Hepatocyte (in vitro differentiated cells): ENCODE measurements around the gene TMF1. TPM values are rescaled to one million over a fixed set of nuclear protein-coding genes. Genes with fewer than 3 reads are reported as not detected.

Experiments
- DNase-seq: peaks from one replicate; pipeline ENCODE4 v3.0.0-alpha.2; 2016; ENCODE audit warnings: low spot score
- H2AFZ ChIP-seq: fragments of 200-600 bp; sonication (generic); 2 replicates; pipeline ENCODE4 v1.6.0; 2016; ENCODE audit warnings: antibody characterized with exemption, mild to moderate bottlenecking
- H3K27ac ChIP-seq: fragments of 200-600 bp; sonication (generic); 2 replicates; pipeline ENCODE4 v1.5.1; 2016; ENCODE audit warnings: mild to moderate bottlenecking
- H3K27me3 ChIP-seq: fragments of 200-600 bp; sonication (generic); 2 replicates; pipeline ENCODE4 v1.6.1; 2016
- H3K36me3 ChIP-seq: fragments of 200-600 bp; sonication (generic); replicated peaks from 2 replicates; pipeline ENCODE4 v1.5.1; 2016; ENCODE audit warnings: low read depth; ENCODE audit not compliant: insufficient read depth
- H3K4me1 ChIP-seq: fragments of 200-600 bp; sonication (generic); 2 replicates; pipeline ENCODE4 v1.5.1; 2016; ENCODE audit warnings: mild to moderate bottlenecking, moderate library complexity; ENCODE audit not compliant: insufficient read depth
- H3K4me2 ChIP-seq: fragments of 200-600 bp; sonication (generic); 2 replicates; pipeline ENCODE4 v1.6.0; 2016
- H3K4me3 ChIP-seq: fragments of 200-600 bp; sonication (generic); 2 replicates; pipeline ENCODE4 v1.5.1; 2016; ENCODE audit warnings: mild to moderate bottlenecking
- H3K79me2 ChIP-seq: fragments of 200-600 bp; sonication (generic); 2 replicates; pipeline ENCODE4 v1.6.0; 2017; ENCODE audit warnings: mild to moderate bottlenecking
- H3K9me2 ChIP-seq: fragments of 200-600 bp; sonication (generic); replicated peaks from 2 replicates; pipeline ENCODE4 v1.6.0; 2017; ENCODE audit warnings: mild to moderate bottlenecking; ENCODE audit not compliant: insufficient read depth
- H3K9me3 ChIP-seq: fragments of 200-600 bp; sonication (generic); 2 replicates; pipeline ENCODE4 v1.5.1; 2016; ENCODE audit warnings: low read depth, mild to moderate bottlenecking
- H4K20me1 ChIP-seq: fragments of 200-600 bp; sonication (generic); 2 replicates; pipeline ENCODE4 v1.6.0; 2016; ENCODE audit warnings: mild to moderate bottlenecking; ENCODE audit not compliant: insufficient read depth, poor library complexity, severe bottlenecking
- CTCF ChIP-seq: fragments of 200-600 bp; sonication (generic); IDR thresholded peaks from 2 replicates; pipeline ENCODE4 v1.5.1; 2016; ENCODE audit warnings: antibody characterized with exemption, mild to moderate bottlenecking; ENCODE audit not compliant: poor library complexity
- EZH2 ChIP-seq: fragments of 200-600 bp; sonication (generic); IDR thresholded peaks from 2 replicates; pipeline ENCODE4 v1.6.1; 2016; ENCODE audit warnings: antibody characterized with exemption, mild to moderate bottlenecking, borderline replicate concordance
- EZH2phosphoT487 ChIP-seq: fragments of 200-600 bp; sonication (generic); IDR thresholded peaks from one replicate; pipeline ENCODE4 v1.6.1; 2018; ENCODE audit warnings: antibody characterized with exemption, mild to moderate bottlenecking, low read depth, moderate library complexity; ENCODE audit not compliant: unreplicated experiment, severe bottlenecking
- WGBS: methylation state at CpG from one replicate; pipeline ENCODE4 v1.1.6; 2016; ENCODE audit warnings: low lambda C conversion rate; ENCODE audit errors: missing lambda C conversion rate; 5-methylcytosine and 5-hydroxymethylcytosine counted together
- polyA plus RNA-seq: library from polyadenylated mRNA; unstranded; fragments of >200 nt; fragmentation: Nextera tagmentation; extraction: Ambion mirVana; gene quantifications from 2 replicates; pipeline ENCODE4 v1.2.1, GENCODE V29; 2016
- total RNA-seq: library from RNA; depleted of rRNA; stranded (reverse); fragments of >200 nt; gene quantifications from 2 replicates; pipeline ENCODE4 v1.2.3, GENCODE V29; 2014

Gene TMF1
- total and polyA plus RNA-seq, 2 experiments from 2014 or later, result 23.8 to 39.6 TPM

GRCh38 chr3:69072928-69073327 lies 20.8 kb upstream of the TMF1 start:
- Histone ChIP-seq H3K9me2 (no peaks in the 10 kb centered on the region), H3K9me3 (no peaks in the 10 kb centered on the region), H3K27ac (no peak overlapping the region), H3K27me3 (no peaks in the 10 kb centered on the region), H3K4me2 (no peak overlapping the region), H2AFZ (no peak overlapping the region), H3K4me1 (no peaks in the 10 kb centered on the region), H3K4me3 (no peak overlapping the region), H3K36me3 (no peaks in the 10 kb centered on the region), H4K20me1 (no peaks in the 10 kb centered on the region), H3K79me2 (peaks cover 68% of the 10 kb centered on the region)
- TF ChIP-seq EZH2phosphoT487 (no peak), CTCF (no peak), EZH2 (no peak)
- 100% methylated on average over 3 of the region's 3 CpGs for WGBS
- DNase-seq, result no peak

- Histone ChIP-seq H3K9me3 (no peaks in the 10 kb centered on the region), H3K9me2 (no peaks in the 10 kb centered on the region), H3K27ac (no peak overlapping the region), H4K20me1 (no peaks in the 10 kb centered on the region), H3K36me3 (no peaks in the 10 kb centered on the region), H2AFZ (no peak overlapping the region), H3K27me3 (no peaks in the 10 kb centered on the region), H3K4me2 (no peak overlapping the region), H3K4me1 (no peaks in the 10 kb centered on the region), H3K4me3 (no peak overlapping the region), H3K79me2 (peaks cover 11% of the 10 kb centered on the region)
- no peak for DNase-seq
- 88% methylated on average over 4 of the region's 4 CpGs for whole genome bisulfite sequencing
- TF ChIP-seq EZH2 (no peak), EZH2phosphoT487 (no peak)
These were observed 14.0 kb upstream of the TMF1 start for GRCh38 chr3:69066121-69066520.

- no peaks in the 10 kb centered on the region for H3K27me3 ChIP-seq
- no peaks in the 10 kb centered on the region for H4K20me1 ChIP-seq
- H3K27ac ChIP-seq, result no peak overlapping the region
- no peak overlapping the region for H3K4me2 ChIP-seq
- H2AFZ ChIP-seq, result no peak overlapping the region
- peaks cover 10% of the 10 kb centered on the region for H3K79me2 ChIP-seq
- TF ChIP-seq EZH2, result no peak
- no peak for TF ChIP-seq CTCF
- TF ChIP-seq EZH2phosphoT487, result no peak
- no peak overlapping the region for H3K4me3 ChIP-seq
- no peaks in the 10 kb centered on the region for H3K9me2 ChIP-seq
- no peaks in the 10 kb centered on the region for H3K4me1 ChIP-seq
- WGBS, result 93% methylated on average over 6 of the region's 6 CpGs
- H3K9me3 ChIP-seq, result no peaks in the 10 kb centered on the region
- no peak for DNase-seq
- no peaks in the 10 kb centered on the region for H3K36me3 ChIP-seq
These were observed 13.3 kb upstream of the TMF1 start for GRCh38 chr3:69065318-69065964.

GRCh38 chr3:69063636-69064035 lies 11.5 kb upstream of the TMF1 start:
- no peaks in the 10 kb centered on the region for H3K4me1 ChIP-seq
- H3K4me3 ChIP-seq, result no peak overlapping the region
- no peak overlapping the region for H2AFZ ChIP-seq
- DNase-seq, result no peak
- H3K9me3 ChIP-seq, result no peaks in the 10 kb centered on the region
- no peaks in the 10 kb centered on the region for H3K27me3 ChIP-seq
- TF ChIP-seq EZH2phosphoT487 (no peak), EZH2 (no peak), CTCF (no peak)
- no peaks in the 10 kb centered on the region for H3K79me2 ChIP-seq
- H4K20me1 ChIP-seq, result no peaks in the 10 kb centered on the region
- H3K36me3 ChIP-seq, result no peaks in the 10 kb centered on the region
- 78% methylated on average over 2 of the region's 2 CpGs for WGBS
- no peak overlapping the region for H3K27ac ChIP-seq
- no peak overlapping the region for H3K4me2 ChIP-seq
- H3K9me2 ChIP-seq, result no peaks in the 10 kb centered on the region
